GM12878 (cell line): Measurements from ENCODE around the gene RNU6-9. TPM values are rescaled to one million over a fixed set of nuclear protein-coding genes. Genes with fewer than 3 reads are reported as not detected.

Source experiments
- BHLHE40 ChIP-seq, 2 experiments: fragments of 450-650 bp in 1 of 2; IDR thresholded peaks; 2 replicates each; pipeline ENCODE4 v1.6.1; 2011 to 2017; ENCODE audit warnings: low read depth in 2 of 2, borderline replicate concordance in 1 of 2, improper control_type of control experiment in 1 of 2, low read length in 1 of 2, mild to moderate bottlenecking in 1 of 2
- CHD2 ChIP-seq: IDR thresholded peaks from 2 replicates; pipeline ENCODE4 v1.6.1; 2011; ENCODE audit warnings: low read depth, low read length, improper control_type of control experiment, borderline replicate concordance
- EGR1 ChIP-seq, 2 experiments: IDR thresholded peaks; 1 replicate in 1 of 2; 2 replicates in 1 of 2; pipeline ENCODE4 v1.6.1; 2011 to 2012; ENCODE audit warnings: low read depth in 2 of 2, low read length in 2 of 2, borderline replicate concordance in 1 of 2, mild to moderate bottlenecking in 1 of 2, moderate library complexity in 1 of 2
- MTA2 ChIP-seq: fragments of 450-650 bp; IDR thresholded peaks from 2 replicates; pipeline ENCODE4 v1.6.1; 2016; ENCODE audit warnings: low read depth, mild to moderate bottlenecking, moderate library complexity
- NFYB ChIP-seq: IDR thresholded peaks from 2 replicates; pipeline ENCODE4 v1.6.1; 2011; ENCODE audit warnings: low read depth, mild to moderate bottlenecking, low read length, improper control_type of control experiment, moderate library complexity; ENCODE audit not compliant: insufficient read depth
- POU2F2 ChIP-seq: IDR thresholded peaks from 3 replicates; pipeline ENCODE4 v1.6.1; 2011; ENCODE audit warnings: low read depth, mild to moderate bottlenecking, low read length, borderline replicate concordance
- ZSCAN29 ChIP-seq: fragments of 450-650 bp; IDR thresholded peaks from 2 replicates; pipeline ENCODE4 v1.6.1; 2017; ENCODE audit warnings: mild to moderate bottlenecking, moderate library complexity
- polyA plus RNA-seq, 11 experiments: library from polyadenylated mRNA; depleted of rRNA in 4 of 11; unstranded in 6 of 11; stranded (reverse) in 5 of 11; fragments of >200 nt; fragmentation: Nextera tagmentation in 4 of 11; fragmentation: Illumina TruSeq in 1 of 11; extraction: Ambion mirVana in 4 of 11; extraction: Trizol in 1 of 11; gene quantifications; 1 replicate in 1 of 11; 2 replicates in 10 of 11; pipeline versions ENCODE4 v1.2.1 to v1.2.3, GENCODE V29; 2011 to 2016; ENCODE audit warnings: inconsistent platforms in 2 of 11, missing spikeins in 2 of 11, low read depth in 1 of 11
- total RNA-seq, 4 experiments: library from RNA; depleted of rRNA in 3 of 4; stranded (reverse); fragments of >200 nt in 3 of 4; fragmentation: Illumina TruSeq in 1 of 4; extraction: Trizol in 1 of 4; gene quantifications; 2 replicates each; pipeline versions ENCODE4 v1.2.1 to v1.2.3, GENCODE V29; 2013 to 2021
- TF ChIP-seq, protein P1 (sequence below): fragments of 450-650 bp; formaldehyde crosslinking; IDR thresholded peaks from 2 replicates; pipeline ENCODE4 v1.4.0; 2020; ENCODE audit warnings: mild to moderate bottlenecking, moderate library complexity
- TF ChIP-seq, protein P2 (sequence below): fragments of 450-650 bp; IDR thresholded peaks from 2 replicates; pipeline ENCODE4 v1.6.1; 2018; ENCODE audit warnings: borderline replicate concordance, mild to moderate bottlenecking; ENCODE audit not compliant: partially characterized antibody
- TF ChIP-seq, protein P3 (sequence below): fragments of 450-650 bp; IDR thresholded peaks from 2 replicates; pipeline ENCODE4 v1.6.1; 2017; ENCODE audit warnings: borderline replicate concordance
- TF ChIP-seq, protein P4 (sequence below): fragments of 450-650 bp; IDR thresholded peaks from 2 replicates; pipeline ENCODE4 v1.6.1; 2017; ENCODE audit warnings: mild to moderate bottlenecking
- TF ChIP-seq, protein P5 (sequence below), 3 experiments: IDR thresholded peaks in 2 of 3; conservative IDR thresholded peaks in 1 of 3; 2 replicates each; pipeline ENCODE4 v1.5.1; 2011; ENCODE audit warnings: low read depth in 3 of 3, low read length in 3 of 3, mild to moderate bottlenecking in 3 of 3, control low read depth in 2 of 3, moderate library complexity in 2 of 3, inconsistent platforms in 1 of 3, mixed read lengths in 1 of 3; ENCODE audit not compliant: control insufficient read depth in 2 of 3, insufficient read depth in 1 of 3; ENCODE audit errors: extremely low read depth in 1 of 3

The RNU6-9 gene
- total and polyA plus RNA-seq, 10 of the 15 experiments (the other 5 are each of a cell fraction or from before 2014, with no cell fraction given): not detected

DNA sequence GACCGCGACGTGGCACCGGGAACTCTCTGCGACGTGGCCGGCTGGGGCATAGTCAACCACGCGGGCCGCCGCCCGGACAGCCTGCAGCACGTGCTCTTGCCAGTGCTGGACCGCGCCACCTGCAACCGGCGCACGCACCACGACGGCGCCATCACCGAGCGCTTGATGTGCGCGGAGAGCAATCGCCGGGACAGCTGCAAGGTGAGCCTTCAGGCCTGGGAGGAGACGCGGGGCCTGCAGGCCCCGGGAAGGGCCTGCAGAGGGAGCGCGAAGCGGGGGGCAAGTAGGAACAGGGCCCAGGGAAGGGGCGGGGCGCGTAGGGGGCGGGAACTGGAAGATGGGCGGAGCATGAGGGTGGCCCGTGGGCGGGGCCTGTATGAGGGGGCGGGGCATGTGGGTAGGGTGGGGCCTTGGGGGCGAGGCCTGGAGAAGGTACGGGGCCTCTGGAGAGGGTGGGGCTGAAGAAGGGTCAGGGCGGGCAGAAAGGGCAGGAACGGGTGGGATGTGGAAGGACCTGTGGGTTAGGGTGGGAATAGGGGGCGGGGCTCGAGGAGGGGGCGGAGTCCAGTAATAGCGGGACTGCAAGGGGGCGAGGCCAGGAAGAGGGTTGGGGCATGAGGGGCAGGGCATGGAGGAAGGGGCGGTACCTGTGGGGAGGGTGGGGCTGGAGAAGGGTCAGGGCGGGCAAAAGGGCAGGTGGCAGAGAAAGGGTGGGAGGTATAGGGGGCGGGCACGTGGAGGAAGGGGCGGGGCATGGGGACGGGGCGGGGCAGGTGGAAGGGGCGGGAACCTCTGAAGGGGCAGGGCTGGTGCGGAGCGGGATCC is 31.3 kb upstream of the RNU6-9 start (continued):
- TF ChIP-seq, protein P1, sequence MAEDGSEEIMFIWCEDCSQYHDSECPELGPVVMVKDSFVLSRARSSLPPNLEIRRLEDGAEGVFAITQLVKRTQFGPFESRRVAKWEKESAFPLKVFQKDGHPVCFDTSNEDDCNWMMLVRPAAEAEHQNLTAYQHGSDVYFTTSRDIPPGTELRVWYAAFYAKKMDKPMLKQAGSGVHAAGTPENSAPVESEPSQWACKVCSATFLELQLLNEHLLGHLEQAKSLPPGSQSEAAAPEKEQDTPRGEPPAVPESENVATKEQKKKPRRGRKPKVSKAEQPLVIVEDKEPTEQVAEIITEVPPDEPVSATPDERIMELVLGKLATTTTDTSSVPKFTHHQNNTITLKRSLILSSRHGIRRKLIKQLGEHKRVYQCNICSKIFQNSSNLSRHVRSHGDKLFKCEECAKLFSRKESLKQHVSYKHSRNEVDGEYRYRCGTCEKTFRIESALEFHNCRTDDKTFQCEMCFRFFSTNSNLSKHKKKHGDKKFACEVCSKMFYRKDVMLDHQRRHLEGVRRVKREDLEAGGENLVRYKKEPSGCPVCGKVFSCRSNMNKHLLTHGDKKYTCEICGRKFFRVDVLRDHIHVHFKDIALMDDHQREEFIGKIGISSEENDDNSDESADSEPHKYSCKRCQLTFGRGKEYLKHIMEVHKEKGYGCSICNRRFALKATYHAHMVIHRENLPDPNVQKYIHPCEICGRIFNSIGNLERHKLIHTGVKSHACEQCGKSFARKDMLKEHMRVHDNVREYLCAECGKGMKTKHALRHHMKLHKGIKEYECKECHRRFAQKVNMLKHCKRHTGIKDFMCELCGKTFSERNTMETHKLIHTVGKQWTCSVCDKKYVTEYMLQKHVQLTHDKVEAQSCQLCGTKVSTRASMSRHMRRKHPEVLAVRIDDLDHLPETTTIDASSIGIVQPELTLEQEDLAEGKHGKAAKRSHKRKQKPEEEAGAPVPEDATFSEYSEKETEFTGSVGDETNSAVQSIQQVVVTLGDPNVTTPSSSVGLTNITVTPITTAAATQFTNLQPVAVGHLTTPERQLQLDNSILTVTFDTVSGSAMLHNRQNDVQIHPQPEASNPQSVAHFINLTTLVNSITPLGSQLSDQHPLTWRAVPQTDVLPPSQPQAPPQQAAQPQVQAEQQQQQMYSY (CRISPR knock-in tag): no peak
- TF ChIP-seq ZSCAN29 (no peak), EGR1 (IDR thresholded peaks at IDR 0.05; ENCODE audit: borderline replicate concordance in 1 of 2, low read depth in 2 of 2, low read length in 2 of 2) (0 out of 3 replicates have a peak, but pooled peaks of 1 of the 2 experiments have one; percentile 0), BHLHE40 (IDR thresholded peaks at IDR 0.05; ENCODE audit: borderline replicate concordance in 1 of 2, low read depth in 2 of 2, low read length in 1 of 2) (peak in 1 of 2 experiments; percentile 62; a peak in 1 of 4 replicates), CHD2 (no peak), MTA2 (no peak), NFYB (no peak), POU2F2 (no peak)
- TF ChIP-seq, protein P2, sequence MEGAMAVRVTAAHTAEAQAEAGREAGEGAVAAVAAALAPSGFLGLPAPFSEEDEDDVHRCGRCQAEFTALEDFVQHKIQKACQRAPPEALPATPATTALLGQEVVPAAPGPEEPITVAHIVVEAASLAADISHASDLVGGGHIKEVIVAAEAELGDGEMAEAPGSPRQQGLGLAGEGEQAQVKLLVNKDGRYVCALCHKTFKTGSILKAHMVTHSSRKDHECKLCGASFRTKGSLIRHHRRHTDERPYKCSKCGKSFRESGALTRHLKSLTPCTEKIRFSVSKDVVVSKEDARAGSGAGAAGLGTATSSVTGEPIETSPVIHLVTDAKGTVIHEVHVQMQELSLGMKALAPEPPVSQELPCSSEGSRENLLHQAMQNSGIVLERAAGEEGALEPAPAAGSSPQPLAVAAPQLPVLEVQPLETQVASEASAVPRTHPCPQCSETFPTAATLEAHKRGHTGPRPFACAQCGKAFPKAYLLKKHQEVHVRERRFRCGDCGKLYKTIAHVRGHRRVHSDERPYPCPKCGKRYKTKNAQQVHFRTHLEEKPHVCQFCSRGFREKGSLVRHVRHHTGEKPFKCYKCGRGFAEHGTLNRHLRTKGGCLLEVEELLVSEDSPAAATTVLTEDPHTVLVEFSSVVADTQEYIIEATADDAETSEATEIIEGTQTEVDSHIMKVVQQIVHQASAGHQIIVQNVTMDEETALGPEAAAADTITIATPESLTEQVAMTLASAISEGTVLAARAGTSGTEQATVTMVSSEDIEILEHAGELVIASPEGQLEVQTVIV: no peak
- TF ChIP-seq, protein P3, sequence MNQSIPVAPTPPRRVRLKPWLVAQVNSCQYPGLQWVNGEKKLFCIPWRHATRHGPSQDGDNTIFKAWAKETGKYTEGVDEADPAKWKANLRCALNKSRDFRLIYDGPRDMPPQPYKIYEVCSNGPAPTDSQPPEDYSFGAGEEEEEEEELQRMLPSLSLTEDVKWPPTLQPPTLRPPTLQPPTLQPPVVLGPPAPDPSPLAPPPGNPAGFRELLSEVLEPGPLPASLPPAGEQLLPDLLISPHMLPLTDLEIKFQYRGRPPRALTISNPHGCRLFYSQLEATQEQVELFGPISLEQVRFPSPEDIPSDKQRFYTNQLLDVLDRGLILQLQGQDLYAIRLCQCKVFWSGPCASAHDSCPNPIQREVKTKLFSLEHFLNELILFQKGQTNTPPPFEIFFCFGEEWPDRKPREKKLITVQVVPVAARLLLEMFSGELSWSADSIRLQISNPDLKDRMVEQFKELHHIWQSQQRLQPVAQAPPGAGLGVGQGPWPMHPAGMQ: no peak
- TF ChIP-seq, protein P4, sequence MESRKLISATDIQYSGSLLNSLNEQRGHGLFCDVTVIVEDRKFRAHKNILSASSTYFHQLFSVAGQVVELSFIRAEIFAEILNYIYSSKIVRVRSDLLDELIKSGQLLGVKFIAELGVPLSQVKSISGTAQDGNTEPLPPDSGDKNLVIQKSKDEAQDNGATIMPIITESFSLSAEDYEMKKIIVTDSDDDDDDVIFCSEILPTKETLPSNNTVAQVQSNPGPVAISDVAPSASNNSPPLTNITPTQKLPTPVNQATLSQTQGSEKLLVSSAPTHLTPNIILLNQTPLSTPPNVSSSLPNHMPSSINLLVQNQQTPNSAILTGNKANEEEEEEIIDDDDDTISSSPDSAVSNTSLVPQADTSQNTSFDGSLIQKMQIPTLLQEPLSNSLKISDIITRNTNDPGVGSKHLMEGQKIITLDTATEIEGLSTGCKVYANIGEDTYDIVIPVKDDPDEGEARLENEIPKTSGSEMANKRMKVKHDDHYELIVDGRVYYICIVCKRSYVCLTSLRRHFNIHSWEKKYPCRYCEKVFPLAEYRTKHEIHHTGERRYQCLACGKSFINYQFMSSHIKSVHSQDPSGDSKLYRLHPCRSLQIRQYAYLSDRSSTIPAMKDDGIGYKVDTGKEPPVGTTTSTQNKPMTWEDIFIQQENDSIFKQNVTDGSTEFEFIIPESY: 0 out of 2 replicates have a peak, but pooled peaks have one; percentile 16
- TF ChIP-seq, protein P5, sequence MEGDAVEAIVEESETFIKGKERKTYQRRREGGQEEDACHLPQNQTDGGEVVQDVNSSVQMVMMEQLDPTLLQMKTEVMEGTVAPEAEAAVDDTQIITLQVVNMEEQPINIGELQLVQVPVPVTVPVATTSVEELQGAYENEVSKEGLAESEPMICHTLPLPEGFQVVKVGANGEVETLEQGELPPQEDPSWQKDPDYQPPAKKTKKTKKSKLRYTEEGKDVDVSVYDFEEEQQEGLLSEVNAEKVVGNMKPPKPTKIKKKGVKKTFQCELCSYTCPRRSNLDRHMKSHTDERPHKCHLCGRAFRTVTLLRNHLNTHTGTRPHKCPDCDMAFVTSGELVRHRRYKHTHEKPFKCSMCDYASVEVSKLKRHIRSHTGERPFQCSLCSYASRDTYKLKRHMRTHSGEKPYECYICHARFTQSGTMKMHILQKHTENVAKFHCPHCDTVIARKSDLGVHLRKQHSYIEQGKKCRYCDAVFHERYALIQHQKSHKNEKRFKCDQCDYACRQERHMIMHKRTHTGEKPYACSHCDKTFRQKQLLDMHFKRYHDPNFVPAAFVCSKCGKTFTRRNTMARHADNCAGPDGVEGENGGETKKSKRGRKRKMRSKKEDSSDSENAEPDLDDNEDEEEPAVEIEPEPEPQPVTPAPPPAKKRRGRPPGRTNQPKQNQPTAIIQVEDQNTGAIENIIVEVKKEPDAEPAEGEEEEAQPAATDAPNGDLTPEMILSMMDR (IDR thresholded peaks at IDR 0.05 in 2 of 3, conservative IDR thresholded peaks at IDR 0.05 in 1 of 3; ENCODE audit: control insufficient read depth in 2 of 3, extremely low read depth in 1 of 3, insufficient read depth in 1 of 3, low read depth in 3 of 3, low read length in 3 of 3): peak in 2 of 3 experiments; percentile 29 to 63; a peak in 4 of 6 replicates
